ENCODE results near the gene ROM1. TPM values are rescaled to one million over a fixed set of nuclear protein-coding genes. Genes with fewer than 3 reads are reported as not detected.
A peak's percentile ranks its signal among the peaks of the same experiment; 100 is the strongest.
"Not testable (repeated sequence)": the region's sequence is repeated elsewhere in the genome, so short reads cannot be mapped to it uniquely, and the experiment has no call there.

ROM1 gene
- total RNA-seq, 1 experiment from 2014 or later: 0.79 TPM

- DNase-seq (ENCODE audit: low read depth, low spot score): no peak
- in situ Hi-C loops (cut with HindIII; ENCODE audit: low pct_unique_long_range_greater_than_20kb, low sequenced_read_pairs): no loop called here
Measured at GRCh38 chr11:62579252-62579651, 33.8 kb upstream of the ROM1 start.

- DNase-seq (ENCODE audit: low read depth, low spot score): no peak
- in situ Hi-C loops (cut with HindIII; ENCODE audit: low pct_unique_long_range_greater_than_20kb, low sequenced_read_pairs): no loop called here
Measured at GRCh38 chr11:62580959-62581715, 31.9 kb upstream of the ROM1 start.

DNA sequence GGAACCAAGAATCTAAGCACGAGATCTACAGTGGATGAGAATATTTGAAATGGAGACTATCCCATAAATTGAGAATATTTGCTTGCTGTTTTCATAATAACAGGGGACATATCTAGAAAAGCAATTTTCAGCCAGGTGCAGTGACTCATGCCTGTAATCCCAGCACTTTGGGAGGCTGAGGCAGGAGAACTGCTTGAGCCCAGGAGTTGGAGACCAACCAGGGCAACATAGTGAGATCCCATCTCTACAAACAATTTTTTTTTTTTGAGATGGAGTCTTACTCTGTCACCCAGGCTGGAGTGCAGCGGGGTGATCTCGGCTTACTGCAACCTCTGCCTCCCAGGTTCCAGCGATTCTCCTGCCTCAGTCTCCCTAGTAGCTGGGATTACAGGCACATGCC is 31.3 kb upstream of the ROM1 start:
- DNase-seq (ENCODE audit: low read depth, low spot score); in situ Hi-C loops (cut with HindIII; ENCODE audit: low pct_unique_long_range_greater_than_20kb, low sequenced_read_pairs): not testable (repeated sequence)

GRCh38 chr11:62585356-62585755 is 27.7 kb upstream of the ROM1 start:
- in situ Hi-C loops (cut with HindIII; ENCODE audit: low pct_unique_long_range_greater_than_20kb, low sequenced_read_pairs); DNase-seq (ENCODE audit: low read depth, low spot score): not testable (repeated sequence)

- in situ Hi-C loops (cut with HindIII; ENCODE audit: low pct_unique_long_range_greater_than_20kb, low sequenced_read_pairs): no loop called here
- DNase-seq (ENCODE audit: low read depth, low spot score): no peak
Measured at GRCh38 chr11:62588966-62589637, 24.0 kb upstream of the ROM1 start.

- in situ Hi-C loops (cut with HindIII; ENCODE audit: low pct_unique_long_range_greater_than_20kb, low sequenced_read_pairs): no loop called here
- DNase-seq (ENCODE audit: low read depth, low spot score): peak; percentile 97
Measured at GRCh38 chr11:62591448-62592145, 21.5 kb upstream of the ROM1 start, which contains the start of gene TUT1. TUT1 (minus strand) TSS chr11:62591523; CDS start chr11:62591485, 38 bp downstream.

DNA sequence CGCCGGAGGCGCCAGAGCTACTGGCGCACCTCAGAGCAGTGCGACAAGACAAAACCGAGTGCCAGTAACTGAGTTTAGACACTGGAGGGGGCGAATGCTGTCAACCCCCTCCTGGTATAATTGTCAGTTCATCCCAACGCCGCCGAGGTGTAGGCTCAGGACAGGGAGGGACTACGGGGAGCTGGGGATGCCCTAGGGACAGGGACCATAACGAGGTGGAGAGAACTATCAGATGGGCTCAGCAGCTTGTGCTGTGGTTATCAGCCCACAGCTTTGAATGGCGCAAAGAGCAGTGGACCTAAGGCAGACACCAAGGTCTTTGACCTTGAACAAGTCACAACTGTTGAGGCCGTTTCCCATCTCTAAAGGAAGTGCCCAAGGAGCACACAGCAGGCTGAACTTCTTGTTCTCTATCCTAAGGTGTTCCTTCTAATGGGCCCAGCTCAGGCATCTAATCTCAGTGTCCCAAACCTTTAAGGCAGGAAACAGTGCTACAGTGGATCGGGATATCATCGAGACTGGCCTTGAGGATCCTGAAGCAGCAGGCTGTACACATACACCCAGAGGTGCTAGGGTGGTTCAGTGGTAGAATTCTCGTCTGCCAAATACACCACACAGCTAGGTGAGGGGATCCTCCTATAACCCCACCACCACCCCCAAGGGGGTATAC is 20.8 kb upstream of the ROM1 start:
- no peak for DNase-seq (ENCODE audit: low read depth, low spot score)
- in situ Hi-C loops (cut with HindIII; ENCODE audit: low pct_unique_long_range_greater_than_20kb, low sequenced_read_pairs): no loop called here

DNA sequence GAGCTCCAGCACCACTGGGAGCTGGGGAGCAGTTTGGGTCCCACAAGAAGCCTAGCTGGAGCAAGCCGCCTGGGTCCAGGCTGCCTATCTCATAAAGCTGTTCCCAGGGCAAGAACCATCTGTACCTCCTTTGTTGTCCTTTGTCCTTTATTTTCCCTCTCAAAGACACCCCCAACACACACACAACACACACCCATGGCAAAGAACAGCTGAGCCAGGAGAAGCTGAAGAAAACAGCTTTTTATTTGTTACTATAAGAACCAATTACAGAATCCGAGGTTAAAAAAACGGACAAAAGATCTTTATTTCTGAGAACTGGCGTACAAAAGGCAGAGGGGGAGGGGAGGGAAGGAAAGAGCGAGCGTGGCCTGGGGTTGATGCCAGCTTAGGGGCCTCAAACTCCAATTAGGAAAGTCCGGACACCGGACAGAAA is 20.1 kb upstream of the ROM1 start:
- in situ Hi-C loops (cut with HindIII; ENCODE audit: low pct_unique_long_range_greater_than_20kb, low sequenced_read_pairs): no loop called here
- DNase-seq (ENCODE audit: low read depth, low spot score): no peak

DNA sequence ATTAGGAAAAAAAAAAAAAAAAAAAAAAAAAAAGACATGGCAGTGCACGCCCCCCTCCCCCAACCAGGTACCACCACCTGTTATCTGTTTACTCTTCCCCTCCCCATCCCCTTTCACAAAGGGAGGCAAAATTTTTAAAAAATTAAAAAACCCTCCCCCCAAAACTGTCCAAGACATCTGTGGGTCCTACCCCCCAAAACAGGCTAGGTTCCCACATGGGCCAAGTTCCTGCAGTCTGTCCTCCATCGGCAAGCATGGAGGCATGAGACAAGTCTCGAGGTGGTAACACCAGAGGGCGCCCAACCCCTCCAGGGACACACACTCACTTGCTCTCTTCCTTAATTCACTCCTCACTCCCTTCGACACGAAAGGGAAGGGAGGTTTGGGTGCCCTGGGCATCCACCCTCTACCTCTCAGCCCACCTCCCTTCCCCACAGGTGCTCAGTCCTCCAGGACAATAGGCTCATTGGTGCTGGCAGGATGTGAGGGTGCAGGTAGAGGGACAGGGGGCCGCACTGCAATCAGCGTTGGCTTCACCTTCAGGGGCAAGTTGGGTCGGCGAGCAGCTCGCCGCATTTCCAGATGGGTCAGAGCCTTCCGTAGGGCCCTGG is 19.5 kb upstream of the ROM1 start:
- in situ Hi-C loops (cut with HindIII; ENCODE audit: low pct_unique_long_range_greater_than_20kb, low sequenced_read_pairs): no loop called here
- peak; percentile 81 for DNase-seq (ENCODE audit: low read depth, low spot score)

DNA sequence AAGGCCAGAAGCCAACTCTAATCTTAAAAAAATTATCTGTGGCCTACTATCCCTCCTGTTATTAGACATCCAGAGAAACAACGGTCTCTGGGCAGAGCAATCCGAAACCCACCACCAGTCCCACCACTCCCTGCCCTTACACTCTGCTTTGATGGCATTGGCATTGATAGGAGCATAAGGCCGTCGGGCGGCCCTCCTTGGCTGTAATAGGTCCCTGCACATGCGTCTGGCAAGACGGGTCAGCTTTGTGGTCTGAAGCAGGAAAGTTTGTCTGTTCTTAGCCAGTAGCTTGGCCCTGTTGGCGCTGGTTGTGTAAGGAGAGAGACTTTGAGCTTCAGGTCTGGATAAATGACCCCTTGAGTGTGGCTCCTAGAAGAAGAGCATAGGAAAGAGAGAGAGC is 17.9 kb upstream of the ROM1 start:
- in situ Hi-C loops (cut with HindIII; ENCODE audit: low pct_unique_long_range_greater_than_20kb, low sequenced_read_pairs): no loop called here
- no peak for DNase-seq (ENCODE audit: low read depth, low spot score)

GRCh38 chr11:62599069-62599696 is 13.9 kb upstream of the ROM1 start:
- in situ Hi-C loops (cut with HindIII; ENCODE audit: low pct_unique_long_range_greater_than_20kb, low sequenced_read_pairs): no loop called here
- DNase-seq (ENCODE audit: low read depth, low spot score): peak; percentile 97

DNA sequence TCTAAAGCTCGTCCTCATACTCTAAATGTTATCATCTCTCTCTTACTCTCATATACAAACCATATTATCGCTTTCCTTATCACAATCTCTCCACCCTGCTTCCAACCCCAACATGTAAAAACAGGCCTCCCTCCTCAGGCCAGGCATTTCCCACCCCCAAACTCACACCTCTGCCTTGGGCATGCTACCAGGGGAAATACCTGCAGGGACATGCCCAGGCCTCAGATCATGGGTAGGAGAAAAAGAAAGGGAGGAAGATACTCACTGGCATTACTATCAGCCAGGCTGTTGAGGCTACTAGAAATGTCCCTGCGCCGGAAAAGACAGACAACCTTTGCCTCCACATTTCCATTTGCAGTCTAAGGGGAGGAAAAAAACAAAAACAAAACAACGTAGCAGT is 13.2 kb upstream of the ROM1 start:
- in situ Hi-C loops (cut with HindIII; ENCODE audit: low pct_unique_long_range_greater_than_20kb, low sequenced_read_pairs): no loop called here
- DNase-seq (ENCODE audit: low read depth, low spot score): no peak

GRCh38 chr11:62600367-62601121 is 12.5 kb upstream of the ROM1 start:
- in situ Hi-C loops (cut with HindIII; ENCODE audit: low pct_unique_long_range_greater_than_20kb, low sequenced_read_pairs): no loop called here
- no peak for DNase-seq (ENCODE audit: low read depth, low spot score)

DNA sequence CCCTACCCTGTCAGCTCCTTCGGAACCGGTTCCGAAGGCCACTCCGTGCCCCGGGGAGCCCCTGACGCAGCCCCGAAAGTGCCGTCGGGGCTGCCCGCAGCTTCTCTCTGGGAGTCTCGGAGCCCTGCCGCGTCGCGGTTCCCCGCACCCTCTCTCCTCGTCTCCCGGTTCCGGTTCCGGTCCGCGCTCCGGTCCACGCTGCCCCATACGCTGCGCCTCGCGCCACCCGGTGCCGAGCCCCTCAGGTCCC is 12.0 kb upstream of the ROM1 start:
- no peak for DNase-seq (ENCODE audit: low read depth, low spot score)
- in situ Hi-C loops (cut with HindIII; ENCODE audit: low pct_unique_long_range_greater_than_20kb, low sequenced_read_pairs): no loop called here

- in situ Hi-C loops (cut with HindIII; ENCODE audit: low pct_unique_long_range_greater_than_20kb, low sequenced_read_pairs): no loop called here
- DNase-seq (ENCODE audit: low read depth, low spot score): peak; percentile 95
Measured at GRCh38 chr11:62601372-62602140, 11.5 kb upstream of the ROM1 start, which contains the start of gene MTA2. MTA2 (minus strand) TSS chr11:62601865; CDS start chr11:62601450, 415 bp downstream.
